Left ventricle myocardium inferior (tissue), 1 donor: ENCODE results near the gene ATF2. TPM values are rescaled to one million over a fixed set of nuclear protein-coding genes. Genes with fewer than 3 reads are reported as not detected.

ENCODE experiments used
- DNase-seq: peaks from one replicate; pipeline ENCODE4 v3.0.0-alpha.2; 2020
- H3K27ac ChIP-seq: fragments of 200-600 bp; replicated peaks from 2 replicates; pipeline ENCODE4 v1.8.0; 2021
- H3K27me3 ChIP-seq: fragments of 200-600 bp; 2 replicates; pipeline ENCODE4 v1.8.0; 2021; ENCODE audit warnings: low read depth
- H3K36me3 ChIP-seq: fragments of 200-600 bp; 2 replicates; pipeline ENCODE4 v1.8.0; 2021
- H3K4me1 ChIP-seq: fragments of 200-600 bp; 2 replicates; pipeline ENCODE4 v1.8.0; 2021
- H3K4me3 ChIP-seq: fragments of 200-600 bp; 2 replicates; pipeline ENCODE4 v1.8.0; 2021; ENCODE audit warnings: mild to moderate bottlenecking, moderate library complexity
- H3K9me3 ChIP-seq: fragments of 200-600 bp; replicated peaks from 2 replicates; pipeline ENCODE4 v1.8.0; 2021
- intact Hi-C: fragments of 100-400 bp; cut with micrococcal nuclease; formaldehyde crosslinking; loops from one replicate; pipeline ENCODE4 v1.11.0; 2022
- long read RNA-seq: library from polyadenylated mRNA; unstranded; transcript quantifications from one replicate; pipeline ENCODE4 v2.0.0, GENCODE V29; 2021
- total RNA-seq: library from RNA; stranded (reverse); fragmentation: NEBNext Ultra II Directional; extraction: Animal tissue kit (Norgen Biotek cat#: 25700); gene quantifications from one replicate; pipeline ENCODE4 v1.2.1, GENCODE V29; 2021
- TF ChIP-seq, protein P1 (sequence below): fragments of 200-600 bp; IDR thresholded peaks from 2 replicates; pipeline ENCODE4 v1.8.0; 2021; ENCODE audit warnings: antibody characterized with exemption, mild to moderate bottlenecking, borderline replicate concordance
- donor health status: DM: no; HTN: yes; CAD: no; lungs with severe emphysema.

The ATF2 gene, protein sequence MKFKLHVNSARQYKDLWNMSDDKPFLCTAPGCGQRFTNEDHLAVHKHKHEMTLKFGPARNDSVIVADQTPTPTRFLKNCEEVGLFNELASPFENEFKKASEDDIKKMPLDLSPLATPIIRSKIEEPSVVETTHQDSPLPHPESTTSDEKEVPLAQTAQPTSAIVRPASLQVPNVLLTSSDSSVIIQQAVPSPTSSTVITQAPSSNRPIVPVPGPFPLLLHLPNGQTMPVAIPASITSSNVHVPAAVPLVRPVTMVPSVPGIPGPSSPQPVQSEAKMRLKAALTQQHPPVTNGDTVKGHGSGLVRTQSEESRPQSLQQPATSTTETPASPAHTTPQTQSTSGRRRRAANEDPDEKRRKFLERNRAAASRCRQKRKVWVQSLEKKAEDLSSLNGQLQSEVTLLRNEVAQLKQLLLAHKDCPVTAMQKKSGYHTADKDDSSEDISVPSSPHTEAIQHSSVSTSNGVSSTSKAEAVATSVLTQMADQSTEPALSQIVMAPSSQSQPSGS
- total RNA-seq: 24.1 TPM
- long read RNA-seq, full-length matches to known transcripts: 20 of 32 reads
- long read RNA-seq, partial matches to known transcripts: 0 of 32 reads
- long read RNA-seq, other reads (novel, unspliced or antisense): 12 of 32 reads

DNA sequence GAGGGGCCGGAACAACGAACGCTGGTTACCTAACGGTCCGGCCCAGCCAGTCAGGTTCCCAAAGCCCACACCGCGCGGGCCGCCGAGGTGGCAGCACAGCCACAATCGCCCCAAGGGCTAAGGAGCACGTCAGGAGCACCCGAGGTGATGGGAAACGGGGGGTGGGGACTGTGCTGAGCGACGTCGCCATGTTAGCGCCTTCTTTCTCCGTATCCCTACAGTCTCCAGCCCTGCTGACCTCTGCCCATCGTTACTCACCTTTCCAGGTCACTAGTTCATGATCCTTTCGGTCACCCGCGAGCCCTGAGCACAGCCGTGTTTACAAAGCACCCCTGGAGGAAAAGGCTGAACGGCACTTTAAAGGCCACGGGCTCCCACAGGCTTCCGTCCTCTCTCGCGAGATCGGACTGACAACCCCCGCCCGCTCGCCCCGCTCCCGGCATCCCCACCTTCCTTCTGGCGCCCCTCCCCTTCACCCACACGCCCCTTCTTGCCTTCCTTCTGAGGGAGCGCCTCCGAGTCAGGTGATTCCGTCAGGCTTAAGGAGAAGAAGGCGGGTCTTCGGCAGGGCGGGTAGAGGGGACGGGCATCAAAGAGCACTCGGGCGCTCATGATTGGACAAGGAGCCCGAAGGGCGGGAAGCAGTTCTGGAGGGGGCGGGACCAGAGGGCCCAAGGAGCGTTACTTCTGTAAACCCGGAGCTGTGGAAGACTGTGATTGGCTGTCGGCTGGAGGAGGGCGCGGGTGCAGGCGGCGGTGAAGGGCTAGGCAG, at the start of gene ATF2:
TSS of gene ATF2 (minus strand) at position 412 of the 772 bp plus-strand sequence. CDS start 31,760 bp downstream, outside the sequence.
- peaks cover 48% of the 10 kb centered on the region for H3K4me1 ChIP-seq
- peak; percentile 98 for DNase-seq
- no peaks in the 10 kb centered on the region for H3K36me3 ChIP-seq
- no peaks in the 10 kb centered on the region for H3K27me3 ChIP-seq
- intact Hi-C loops: no loop called here
- H3K9me3 ChIP-seq: no peaks in the 10 kb centered on the region
- peak within 1 kb of the TSS; percentile 93 for H3K4me3 ChIP-seq
- TF ChIP-seq, protein P1, sequence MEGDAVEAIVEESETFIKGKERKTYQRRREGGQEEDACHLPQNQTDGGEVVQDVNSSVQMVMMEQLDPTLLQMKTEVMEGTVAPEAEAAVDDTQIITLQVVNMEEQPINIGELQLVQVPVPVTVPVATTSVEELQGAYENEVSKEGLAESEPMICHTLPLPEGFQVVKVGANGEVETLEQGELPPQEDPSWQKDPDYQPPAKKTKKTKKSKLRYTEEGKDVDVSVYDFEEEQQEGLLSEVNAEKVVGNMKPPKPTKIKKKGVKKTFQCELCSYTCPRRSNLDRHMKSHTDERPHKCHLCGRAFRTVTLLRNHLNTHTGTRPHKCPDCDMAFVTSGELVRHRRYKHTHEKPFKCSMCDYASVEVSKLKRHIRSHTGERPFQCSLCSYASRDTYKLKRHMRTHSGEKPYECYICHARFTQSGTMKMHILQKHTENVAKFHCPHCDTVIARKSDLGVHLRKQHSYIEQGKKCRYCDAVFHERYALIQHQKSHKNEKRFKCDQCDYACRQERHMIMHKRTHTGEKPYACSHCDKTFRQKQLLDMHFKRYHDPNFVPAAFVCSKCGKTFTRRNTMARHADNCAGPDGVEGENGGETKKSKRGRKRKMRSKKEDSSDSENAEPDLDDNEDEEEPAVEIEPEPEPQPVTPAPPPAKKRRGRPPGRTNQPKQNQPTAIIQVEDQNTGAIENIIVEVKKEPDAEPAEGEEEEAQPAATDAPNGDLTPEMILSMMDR: no peak
- peak within 1 kb of the TSS; percentile 97 for H3K27ac ChIP-seq

DNA sequence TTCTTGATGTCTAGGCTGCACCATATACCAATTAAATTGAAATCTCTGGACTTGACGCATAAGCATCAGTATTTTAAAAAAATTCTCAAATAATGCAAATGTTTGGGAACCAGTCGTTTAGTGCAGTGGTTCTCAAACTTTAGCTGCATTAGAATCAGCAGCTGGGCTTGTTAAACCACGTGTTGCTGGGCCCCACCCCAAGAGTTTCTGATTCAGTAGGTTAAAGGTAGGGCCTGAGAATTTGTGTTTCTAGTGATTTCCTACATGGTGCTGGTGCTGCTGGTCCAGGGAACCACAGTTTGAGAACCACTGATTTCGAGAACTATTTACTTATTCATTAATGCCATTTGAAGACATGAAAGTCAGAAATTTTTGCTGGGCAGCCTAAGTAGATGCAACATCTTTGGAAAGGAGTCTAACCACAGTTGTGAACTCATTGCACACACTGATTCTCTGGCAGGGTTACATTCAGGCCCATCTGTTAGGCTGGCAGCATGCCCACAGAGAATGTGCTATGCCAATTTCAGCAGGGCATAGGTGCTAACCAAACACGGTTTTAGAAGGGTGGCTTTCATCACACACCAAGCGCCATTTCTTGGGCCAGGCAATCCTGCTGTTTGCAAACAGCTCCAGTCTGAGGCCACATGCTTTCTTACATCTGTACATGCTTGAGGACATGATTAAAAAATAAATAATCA, 39.9 kb upstream of the ATF2 start:
- Histone ChIP-seq H3K4me1 (peaks cover 20% of the 10 kb centered on the region), H3K27ac (peak overlapping the region; percentile 46), H3K27me3 (no peaks in the 10 kb centered on the region), H3K9me3 (no peaks in the 10 kb centered on the region), H3K4me3 (no peak overlapping the region), H3K36me3 (no peaks in the 10 kb centered on the region)
- peak; percentile 69 for DNase-seq
- intact Hi-C loops: loop anchor here (10.0 kb wide), 1 partner anchor 67 kb away; no protein-coding TSS in a partner anchor
- TF ChIP-seq, protein P1: no peak

DNA sequence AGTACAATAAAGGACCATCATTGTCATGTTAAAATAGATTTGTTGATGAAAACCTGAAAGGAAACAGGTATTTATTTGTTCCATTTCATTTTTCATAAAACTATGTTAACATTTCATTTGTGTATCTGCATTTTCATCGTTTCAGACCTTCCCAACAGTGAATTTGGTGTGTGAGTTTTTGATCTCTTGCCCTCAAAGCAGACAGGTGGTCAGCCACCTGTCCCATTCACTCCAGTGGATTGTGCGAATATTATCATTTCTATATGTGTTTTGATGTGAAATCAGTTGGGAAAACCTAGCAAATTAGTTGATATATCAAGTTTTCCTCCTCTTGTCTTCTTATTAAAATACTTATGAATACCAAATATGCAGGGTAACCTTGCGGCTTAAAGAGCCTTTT, 38.9 kb upstream of the ATF2 start:
- H3K36me3 ChIP-seq: no peaks in the 10 kb centered on the region
- H3K27ac ChIP-seq: no peak overlapping the region
- no peaks in the 10 kb centered on the region for H3K27me3 ChIP-seq
- TF ChIP-seq, protein P1: no peak
- H3K4me3 ChIP-seq: no peak overlapping the region
- H3K4me1 ChIP-seq: peaks cover 20% of the 10 kb centered on the region
- no peaks in the 10 kb centered on the region for H3K9me3 ChIP-seq
- no peak for DNase-seq
- intact Hi-C loops: loop anchor here (10.0 kb wide), 1 partner anchor 68 kb away; no protein-coding TSS in a partner anchor

DNA sequence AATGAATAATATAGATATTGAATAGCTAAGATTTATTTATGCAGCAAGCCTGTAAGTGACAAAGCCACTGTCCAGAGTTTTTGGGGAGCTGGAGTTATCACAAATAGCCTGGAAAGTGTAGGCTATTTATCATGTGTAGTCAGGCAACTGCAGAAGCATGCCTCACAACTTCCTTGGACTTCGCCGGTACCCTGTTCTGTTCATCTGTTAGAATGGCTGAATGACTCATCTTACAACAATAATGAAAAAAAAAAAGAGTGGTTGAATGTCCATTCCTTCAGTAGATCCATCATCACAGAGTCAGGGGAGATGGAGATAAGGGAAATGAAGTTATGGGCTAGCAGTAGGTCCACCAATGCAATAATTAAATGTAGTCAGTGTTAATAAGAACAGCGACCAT, 37.5 kb upstream of the ATF2 start:
- no peak overlapping the region for H3K27ac ChIP-seq

More for the DNA sequence above, 37.5 kb upstream of the ATF2 start:
- TF ChIP-seq, protein P1: no peak
- no peaks in the 10 kb centered on the region for H3K36me3 ChIP-seq
- intact Hi-C loops: loop anchor here (10.0 kb wide), 1 partner anchor 69 kb away; no protein-coding TSS in a partner anchor
- DNase-seq: no peak
- H3K27me3 ChIP-seq: no peaks in the 10 kb centered on the region
- H3K4me3 ChIP-seq: no peak overlapping the region
- H3K4me1 ChIP-seq: peaks cover 20% of the 10 kb centered on the region
- no peaks in the 10 kb centered on the region for H3K9me3 ChIP-seq
